HepG2 (cell line): ENCODE measurements around the gene PTPRH. TPM values are rescaled to one million over a fixed set of nuclear protein-coding genes. Genes with fewer than 3 reads are reported as not detected.
A peak's percentile ranks its signal among the peaks of the same experiment; 100 is the strongest.

Experiments used
- ATAC-seq: fragments of 200-7000 bp; cut with Tn5 transposase; 3 replicates; pipeline ENCODE4 v1.9.1; 2020; ENCODE audit warnings: mild to moderate bottlenecking, moderate library complexity
- BruUV-seq: library from RNA; stranded (reverse); fragments of 400-500 nt; replicated peaks from 2 replicates; lab custom pipeline; 2021; lab: Mats Ljungman, UMichigan
- CTCF ChIA-PET: fragments of 300-600 bp; formaldehyde crosslinking; extraction: SDS; loops from one replicate; lab custom pipeline; 2021; ENCODE audit warnings: low total read pairs, inconsistent platforms, low intra/inter-chr PET ratio; lab: Yijun Ruan, JAX
- POLR2A ChIA-PET: fragments of 350-600 bp; sonication (Branson Sonifier 250); formaldehyde crosslinking; loops from one replicate; lab custom pipeline; 2020; ENCODE audit warnings: antibody characterized with exemption, inconsistent platforms; lab: Yijun Ruan, JAX
- DNase-seq: peaks from one replicate; pipeline ENCODE4 v3.0.0-alpha.2; 2015; ENCODE audit warnings: low spot score
- FAIRE-seq: peaks from 3 replicates; lab custom pipeline; 2011; peaks lifted over from hg19 to GRCh38; lab: Jason Lieb, UNC
- H2AFZ ChIP-seq: one replicate; pipeline ENCODE4 v1.6.1; 2011; ENCODE audit warnings: low read length, inconsistent platforms
- H3K27ac ChIP-seq: fragments of 300-600 bp; 3 replicates; pipeline ENCODE4 v1.8.0; 2011; ENCODE audit warnings: mixed run types, mild to moderate bottlenecking, mixed read lengths, low read length, inconsistent platforms; ENCODE audit not compliant: insufficient read depth; ENCODE audit errors: extremely low read length
- H3K27me3 ChIP-seq, 2 experiments: fragments of 200-600 bp in 1 of 2; 2 replicates in 1 of 2; 3 replicates in 1 of 2; pipeline versions ENCODE4 v1.6.0 to v1.8.0; 2011; ENCODE audit warnings: low read length in 2 of 2, mild to moderate bottlenecking in 2 of 2, moderate library complexity in 2 of 2, inconsistent platforms in 1 of 2; ENCODE audit not compliant: insufficient read depth in 2 of 2, control insufficient read depth in 1 of 2
- H3K36me3 ChIP-seq, 2 experiments: fragments of 200-600 bp in 1 of 2; replicated peaks in 1 of 2; 2 replicates in 1 of 2; 3 replicates in 1 of 2; pipeline versions ENCODE4 v1.5.1 to v1.8.0; 2011; ENCODE audit warnings: low read length in 2 of 2, inconsistent platforms in 1 of 2; ENCODE audit not compliant: insufficient read depth in 2 of 2, control insufficient read depth in 1 of 2
- H3K4me1 ChIP-seq: 2 replicates; pipeline ENCODE4 v1.5.1; 2012; ENCODE audit warnings: low read length, inconsistent platforms; ENCODE audit not compliant: insufficient read depth
- H3K4me2 ChIP-seq: 2 replicates; pipeline ENCODE4 v1.6.0; 2011; ENCODE audit warnings: low read depth, low read length, inconsistent platforms
- H3K4me3 ChIP-seq, 3 experiments: fragments of 200-600 bp in 1 of 3; sonication (generic), shearing (Covaris generic) in 1 of 3; replicated peaks in 1 of 3; 2 replicates each; pipeline ENCODE4 v1.5.1; 2011 to 2016; ENCODE audit warnings: low read length in 3 of 3, inconsistent platforms in 2 of 3, low read depth in 2 of 3, mild to moderate bottlenecking in 2 of 3, control low read depth in 1 of 3, mixed read lengths in 1 of 3; ENCODE audit not compliant: insufficient read depth in 1 of 3
- H3K79me2 ChIP-seq: one replicate; pipeline ENCODE4 v1.6.1; 2011; ENCODE audit warnings: low read length, inconsistent platforms; ENCODE audit not compliant: insufficient read depth
- H3K9ac ChIP-seq: 2 replicates; pipeline ENCODE4 v1.6.0; 2011; ENCODE audit warnings: mild to moderate bottlenecking, low read depth, low read length, inconsistent platforms; ENCODE audit not compliant: insufficient read depth
- H3K9me3 ChIP-seq: 2 replicates; pipeline ENCODE4 v1.5.1; 2012; ENCODE audit warnings: mild to moderate bottlenecking, low read length
- H4K20me1 ChIP-seq: 2 replicates; pipeline ENCODE4 v1.6.0; 2011; ENCODE audit warnings: inconsistent platforms, mild to moderate bottlenecking, low read length, moderate library complexity; ENCODE audit not compliant: insufficient read depth
- AGO2 ChIP-seq: fragments of 200-400 bp; formaldehyde crosslinking; optimal IDR thresholded peaks from 2 replicates; pipeline ENCODE3; 2017; ENCODE audit warnings: mild to moderate bottlenecking, low read depth, low read length, moderate library complexity
- HNF4G ChIP-seq, 2 experiments: sonication (generic) in 1 of 2; formaldehyde crosslinking in 1 of 2; IDR thresholded peaks; 2 replicates each; pipeline versions ENCODE4 v1.4.0 to v1.6.1; 2011 to 2020; ENCODE audit warnings: borderline replicate concordance in 2 of 2, low read depth in 2 of 2, mild to moderate bottlenecking in 2 of 2, low read length in 1 of 2, missing genetic modification reagents in 1 of 2, moderate library complexity in 1 of 2
- SP4 ChIP-seq: sonication (generic); formaldehyde crosslinking; IDR thresholded peaks from 2 replicates; pipeline ENCODE4 v1.8.1; 2023; ENCODE audit warnings: mild to moderate bottlenecking, missing genetic modification reagents
- TGIF2 ChIP-seq: IDR thresholded peaks from 2 replicates; pipeline ENCODE4 v1.6.1; 2016; ENCODE audit warnings: control low read depth, missing compliant biosample characterization
- YY1 ChIP-seq: IDR thresholded peaks from 2 replicates; pipeline ENCODE4 v1.6.1; 2011; ENCODE audit warnings: low read length, low read depth, moderate library complexity, mild to moderate bottlenecking; ENCODE audit not compliant: insufficient read depth, insufficient replicate concordance
- WGBS: methylation state at CpG from one replicate; pipeline ENCODE4 v1.1.6; 2017; ENCODE audit warnings: low lambda C conversion rate; 5-methylcytosine and 5-hydroxymethylcytosine counted together
- in situ Hi-C: cut with HindIII; loops from 2 replicates; pipeline ENCODE4 v1.10.0; 2017; ENCODE audit warnings: low pct_unique_long_range_greater_than_20kb; ENCODE audit not compliant: extremely low pct_ligation_motif_present
- intact Hi-C: fragments of 100-400 bp; cut with micrococcal nuclease; formaldehyde crosslinking; loops from one replicate; pipeline ENCODE4 v1.10.0; 2022; ENCODE audit not compliant: unreplicated experiment
- polyA plus RNA-seq, 8 experiments: library from polyadenylated mRNA; depleted of rRNA in 3 of 8; stranded (reverse) in 7 of 8; unstranded in 1 of 8; fragments of >200 nt; fragmentation: Illumina TruSeq in 4 of 8; extraction: Trizol in 4 of 8; gene quantifications; 2 replicates each; pipeline versions ENCODE4 v1.2.1 to v1.2.3, GENCODE V29; 2011 to 2016; ENCODE audit warnings: low read depth in 4 of 8, missing spikeins in 1 of 8, mixed read lengths in 1 of 8; ENCODE audit not compliant: insufficient read depth in 1 of 8
- total RNA-seq, 5 experiments: library from RNA; depleted of rRNA; stranded (reverse); fragments of >200 nt; fragmentation: Illumina TruSeq; extraction: Trizol; gene quantifications; 2 replicates each; pipeline ENCODE4 v1.2.3, GENCODE V29; 2016; ENCODE audit warnings: low read depth in 1 of 5
- TF ChIP-seq, protein P1 (sequence below): sonication (generic); formaldehyde crosslinking; IDR thresholded peaks from 2 replicates; pipeline ENCODE4 v1.8.1; 2022; ENCODE audit warnings: low read depth, mild to moderate bottlenecking, missing genetic modification reagents
- TF ChIP-seq, protein P2 (sequence below): sonication (generic); formaldehyde crosslinking; IDR thresholded peaks from 2 replicates; pipeline ENCODE4 v1.5.1; 2020; ENCODE audit warnings: mild to moderate bottlenecking, missing genetic modification reagents, moderate library complexity

Gene PTPRH
- total and polyA plus RNA-seq, 2 of the 13 experiments (the other 11 are each of a cell fraction or from before 2014, with no cell fraction given): 14.7 to 125 TPM

DNA sequence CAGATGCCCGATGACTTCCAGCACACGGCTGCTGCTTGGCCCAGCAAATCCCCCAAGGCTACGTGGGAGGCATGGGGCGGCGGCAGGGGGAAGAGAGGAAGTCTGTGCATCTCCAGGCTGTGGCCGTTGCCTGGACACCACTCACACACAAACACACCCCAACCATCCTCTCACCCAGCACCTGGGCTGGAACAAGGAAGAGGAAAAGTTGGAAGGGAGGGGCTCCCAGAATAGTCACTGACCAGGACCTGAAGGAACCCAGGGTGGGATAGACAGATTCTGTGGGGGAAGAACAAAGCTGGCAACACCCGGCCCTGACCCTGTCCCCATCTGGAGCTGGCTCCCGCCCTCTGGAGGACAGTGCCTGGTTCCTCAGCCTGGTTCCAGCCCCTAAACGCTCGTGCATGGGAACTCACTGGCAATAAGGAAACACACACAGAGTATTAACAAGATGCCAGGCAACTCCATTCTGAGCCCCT lies 38.4 kb upstream of the PTPRH start (continued):
- TF ChIP-seq, protein P1, sequence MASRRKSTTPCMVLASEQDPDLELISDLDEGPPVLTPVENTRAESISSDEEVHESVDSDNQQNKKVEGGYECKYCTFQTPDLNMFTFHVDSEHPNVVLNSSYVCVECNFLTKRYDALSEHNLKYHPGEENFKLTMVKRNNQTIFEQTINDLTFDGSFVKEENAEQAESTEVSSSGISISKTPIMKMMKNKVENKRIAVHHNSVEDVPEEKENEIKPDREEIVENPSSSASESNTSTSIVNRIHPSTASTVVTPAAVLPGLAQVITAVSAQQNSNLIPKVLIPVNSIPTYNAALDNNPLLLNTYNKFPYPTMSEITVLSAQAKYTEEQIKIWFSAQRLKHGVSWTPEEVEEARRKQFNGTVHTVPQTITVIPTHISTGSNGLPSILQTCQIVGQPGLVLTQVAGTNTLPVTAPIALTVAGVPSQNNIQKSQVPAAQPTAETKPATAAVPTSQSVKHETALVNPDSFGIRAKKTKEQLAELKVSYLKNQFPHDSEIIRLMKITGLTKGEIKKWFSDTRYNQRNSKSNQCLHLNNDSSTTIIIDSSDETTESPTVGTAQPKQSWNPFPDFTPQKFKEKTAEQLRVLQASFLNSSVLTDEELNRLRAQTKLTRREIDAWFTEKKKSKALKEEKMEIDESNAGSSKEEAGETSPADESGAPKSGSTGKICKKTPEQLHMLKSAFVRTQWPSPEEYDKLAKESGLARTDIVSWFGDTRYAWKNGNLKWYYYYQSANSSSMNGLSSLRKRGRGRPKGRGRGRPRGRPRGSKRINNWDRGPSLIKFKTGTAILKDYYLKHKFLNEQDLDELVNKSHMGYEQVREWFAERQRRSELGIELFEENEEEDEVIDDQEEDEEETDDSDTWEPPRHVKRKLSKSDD: no peak
- TF ChIP-seq SP4 (CRISPR knock-in tag): no peak
- TF ChIP-seq HNF4G (IDR thresholded peaks at IDR 0.05; ENCODE audit: borderline replicate concordance, low read depth, low read length): no peak
- TF ChIP-seq HNF4G (CRISPR knock-in tag; IDR thresholded peaks at IDR 0.05; ENCODE audit: borderline replicate concordance, low read depth): no peak

DNA sequence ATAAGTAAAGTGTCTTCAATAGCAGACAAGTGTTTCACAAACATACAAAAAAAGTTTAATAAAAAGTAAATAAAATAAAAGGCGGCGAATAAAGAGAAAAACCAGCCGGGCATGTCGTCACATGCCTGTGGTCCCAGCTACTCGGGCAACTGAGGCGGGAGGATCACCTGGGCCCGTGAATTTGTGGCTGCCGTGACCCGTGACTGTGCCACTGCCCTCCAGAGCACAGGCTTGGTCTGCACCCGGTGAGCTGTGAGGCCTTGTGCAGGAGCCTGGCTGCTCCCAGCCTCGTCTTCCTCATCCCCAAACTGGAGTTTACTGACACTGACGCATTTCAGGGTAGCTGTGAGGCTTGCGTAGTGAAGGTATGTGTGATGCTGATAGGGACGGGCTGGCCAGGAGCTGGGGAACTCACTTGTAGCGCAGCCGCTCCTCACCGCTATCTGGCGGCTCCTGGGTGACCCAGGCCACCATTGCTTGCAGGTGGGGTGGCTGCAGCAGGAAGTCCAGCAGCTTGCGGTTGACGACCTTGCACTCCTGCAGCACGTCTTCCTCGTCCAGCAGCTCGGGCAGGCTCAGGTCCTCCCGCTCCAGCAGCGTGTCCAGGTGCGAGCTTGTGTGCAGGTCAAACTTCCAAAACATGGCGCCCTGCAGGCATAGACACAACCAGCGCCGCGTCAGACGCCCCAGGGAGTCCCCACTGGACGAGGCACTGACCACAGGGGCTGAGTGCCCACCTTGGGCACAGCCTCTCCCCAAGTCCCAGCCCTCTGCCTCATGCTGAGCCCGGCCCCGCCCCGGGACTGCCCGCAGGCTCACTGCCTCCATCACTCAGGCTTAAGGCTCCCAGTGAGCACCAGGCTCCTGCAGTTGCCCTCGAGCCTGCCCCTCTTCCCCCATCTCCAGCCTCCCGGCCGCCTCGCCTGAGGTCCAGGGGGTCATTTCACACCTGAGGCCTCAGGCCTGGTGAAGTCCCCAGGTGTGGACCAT lies 37.5 kb upstream of the PTPRH start:
- TF ChIP-seq AGO2 (peak; percentile 76), TGIF2 (CRISPR knock-in tag) (no peak), YY1 (no peak)
- TF ChIP-seq, protein P2, sequence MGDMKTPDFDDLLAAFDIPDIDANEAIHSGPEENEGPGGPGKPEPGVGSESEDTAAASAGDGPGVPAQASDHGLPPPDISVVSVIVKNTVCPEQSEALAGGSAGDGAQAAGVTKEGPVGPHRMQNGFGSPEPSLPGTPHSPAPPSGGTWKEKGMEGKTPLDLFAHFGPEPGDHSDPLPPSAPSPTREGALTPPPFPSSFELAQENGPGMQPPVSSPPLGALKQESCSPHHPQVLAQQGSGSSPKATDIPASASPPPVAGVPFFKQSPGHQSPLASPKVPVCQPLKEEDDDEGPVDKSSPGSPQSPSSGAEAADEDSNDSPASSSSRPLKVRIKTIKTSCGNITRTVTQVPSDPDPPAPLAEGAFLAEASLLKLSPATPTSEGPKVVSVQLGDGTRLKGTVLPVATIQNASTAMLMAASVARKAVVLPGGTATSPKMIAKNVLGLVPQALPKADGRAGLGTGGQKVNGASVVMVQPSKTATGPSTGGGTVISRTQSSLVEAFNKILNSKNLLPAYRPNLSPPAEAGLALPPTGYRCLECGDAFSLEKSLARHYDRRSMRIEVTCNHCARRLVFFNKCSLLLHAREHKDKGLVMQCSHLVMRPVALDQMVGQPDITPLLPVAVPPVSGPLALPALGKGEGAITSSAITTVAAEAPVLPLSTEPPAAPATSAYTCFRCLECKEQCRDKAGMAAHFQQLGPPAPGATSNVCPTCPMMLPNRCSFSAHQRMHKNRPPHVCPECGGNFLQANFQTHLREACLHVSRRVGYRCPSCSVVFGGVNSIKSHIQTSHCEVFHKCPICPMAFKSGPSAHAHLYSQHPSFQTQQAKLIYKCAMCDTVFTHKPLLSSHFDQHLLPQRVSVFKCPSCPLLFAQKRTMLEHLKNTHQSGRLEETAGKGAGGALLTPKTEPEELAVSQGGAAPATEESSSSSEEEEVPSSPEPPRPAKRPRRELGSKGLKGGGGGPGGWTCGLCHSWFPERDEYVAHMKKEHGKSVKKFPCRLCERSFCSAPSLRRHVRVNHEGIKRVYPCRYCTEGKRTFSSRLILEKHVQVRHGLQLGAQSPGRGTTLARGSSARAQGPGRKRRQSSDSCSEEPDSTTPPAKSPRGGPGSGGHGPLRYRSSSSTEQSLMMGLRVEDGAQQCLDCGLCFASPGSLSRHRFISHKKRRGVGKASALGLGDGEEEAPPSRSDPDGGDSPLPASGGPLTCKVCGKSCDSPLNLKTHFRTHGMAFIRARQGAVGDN (CRISPR knock-in tag): 0 out of 2 replicates have a peak, but pooled peaks have one; percentile 11
- 93% methylated on average over 25 of the region's 40 CpGs for WGBS
- Histone ChIP-seq H3K9me3 (no peaks in the 10 kb centered on the region), H2AFZ (no peak overlapping the region), H3K9ac (no peak overlapping the region), H3K36me3 (peaks cover 37 to 78% of the 10 kb centered on the region in 2 experiments), H3K4me2 (no peak overlapping the region), H3K4me1 (peaks cover 29% of the 10 kb centered on the region), H3K27ac (no peak overlapping the region), H3K4me3 (no peak overlapping the region), H3K79me2 (peaks cover 45% of the 10 kb centered on the region), H4K20me1 (peaks cover 42% of the 10 kb centered on the region), H3K27me3 (no peaks in the 10 kb centered on the region)
- no peak for DNase-seq
- no TSS peak for BruUV-seq
- ChIA-PET POLR2A (interaction anchor here (0.9 kb wide), 2 partner anchors 13 to 40 kb away, joined by 3 to 5 read pairs; partner anchors contain the start of gene PPP6R1), CTCF (no interaction called here)
- intact Hi-C loops: no loop called here
- FAIRE-seq: no peak
- ATAC-seq: no peak
- in situ Hi-C loops: no loop called here
